Motor neuron (in vitro differentiated cells): ENCODE results near the gene ZDBF2. TPM values are rescaled to one million over a fixed set of nuclear protein-coding genes. Genes with fewer than 3 reads are reported as not detected.
"Not testable (repeated sequence)": the region's sequence is repeated elsewhere in the genome, so short reads cannot be mapped to it uniquely, and the experiment has no call there.

Experiments
- ATAC-seq, 8 experiments: fragments of 200-7000 bp; cut with Tn5 transposase; replicated peaks in 6 of 8; 2 replicates each; pipeline ENCODE4 v1.8.0; 2021; ENCODE audit warnings: mild to moderate bottlenecking in 8 of 8, moderate library complexity in 8 of 8
- H3K27ac ChIP-seq, 2 donors: fragments of 250-450 bp; sonication (Bioruptor Pico); 2 replicates each; pipeline ENCODE4 v1.9.0; 2021; ENCODE audit warnings: antibody characterized with exemption in 2 of 2, mild to moderate bottlenecking in 2 of 2, moderate library complexity in 1 of 2
- H3K4me1 ChIP-seq, 2 donors: fragments of 250-450 bp; sonication (Bioruptor Pico); replicated peaks in 1 of 2; 2 replicates each; pipeline ENCODE4 v1.6.1; 2021; ENCODE audit warnings: antibody characterized with exemption in 2 of 2, mild to moderate bottlenecking in 2 of 2, moderate library complexity in 1 of 2
- H3K4me3 ChIP-seq, 5 donors: fragments of 250-450 bp; sonication (Bioruptor Pico); 2 replicates each; pipeline ENCODE4 v1.9.0; 2021; ENCODE audit warnings: antibody characterized with exemption in 5 of 5, mild to moderate bottlenecking in 5 of 5, moderate library complexity in 4 of 5
- WGBS, 10 experiments: fragments of 450-650 bp; shearing (Covaris generic); methylation state at CpG; one replicate each; pipeline ENCODE4 v1.0.0; 2022; 5-methylcytosine and 5-hydroxymethylcytosine counted together
- in situ Hi-C, 9 experiments: fragments of 400-800 bp; cut with MboI; loops; one replicate each; pipeline ENCODE4 v1.15.0; 2021; ENCODE audit warnings: low sequenced_read_pairs in 9 of 9, low pct_unique_long_range_greater_than_20kb in 2 of 9; ENCODE audit not compliant: unreplicated experiment in 9 of 9
- total RNA-seq, 8 experiments: library from RNA; unstranded; fragments of 300-600 nt; gene quantifications; 2 replicates each; pipeline versions ENCODE4 v1.2.3 to v1.2.4, GENCODE V29; 2022

The ZDBF2 gene
- total RNA-seq, 8 experiments from 2014 or later: 10.7 to 52.4 (median 24.6) TPM

DNA sequence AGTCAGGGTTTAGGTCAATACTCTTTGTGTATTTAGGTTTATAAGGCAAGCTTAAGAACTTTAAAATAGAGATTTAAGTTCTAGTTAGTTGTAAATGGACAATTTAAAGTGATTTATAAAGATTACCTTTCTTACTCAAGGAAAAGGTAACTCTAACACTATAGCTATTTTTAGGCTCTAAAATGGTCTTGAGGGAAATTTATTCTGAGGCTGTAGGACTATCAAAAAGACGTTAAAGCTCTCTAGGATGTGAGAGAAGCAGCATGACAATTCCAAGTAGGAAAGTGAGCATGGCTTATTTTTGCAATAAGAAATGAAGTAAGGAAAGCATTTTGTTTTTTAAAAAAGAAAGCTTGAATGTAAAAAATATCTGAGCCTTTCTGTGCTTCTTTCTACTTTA is 78.1 kb downstream of the ZDBF2 start:
- H3K4me3 ChIP-seq: no peak overlapping the region
- 0 to 73% (median 43%) methylated on average over 1 of the region's 1 CpG; no CpG with 5 or more reads in 1 of the 10 experiments for WGBS, 10 experiments
- no peak for ATAC-seq
- in situ Hi-C loops: loop anchor here in 1 of 9 experiments (25.0 kb wide), 1 partner anchor 190 kb away; the partner anchor contains the start of genes EEF1B2 and NDUFS1
- H3K4me1 ChIP-seq: no peaks in the 10 kb centered on the region
- H3K27ac ChIP-seq: no peak overlapping the region

GRCh38 chr2:206353685-206354084 is 79.2 kb downstream of the ZDBF2 start:
- in situ Hi-C loops: loop anchor here in 1 of 9 experiments (25.0 kb wide), 1 partner anchor 191 kb away; the partner anchor contains the start of genes EEF1B2 and NDUFS1
- ATAC-seq: no peak
- H3K4me3 ChIP-seq: no peak overlapping the region
- H3K4me1 ChIP-seq: no peaks in the 10 kb centered on the region
- no peak overlapping the region for H3K27ac ChIP-seq
- WGBS, 10 experiments: 60 to 100% (median 100%) methylated on average over 1 of the region's 1 CpG; no CpG with 5 or more reads in 4 of the 10 experiments

- ATAC-seq: no peak
- no peak overlapping the region for H3K27ac ChIP-seq
- in situ Hi-C loops: loop anchor here in 1 of 9 experiments (25.0 kb wide), 1 partner anchor 192 kb away; the partner anchor contains the start of genes EEF1B2 and NDUFS1
- H3K4me1 ChIP-seq: no peaks in the 10 kb centered on the region
- 21 to 100% (median 92%) methylated on average over 1 to 6 of the region's 6 CpGs; no CpG with 5 or more reads in 1 of the 10 experiments for WGBS, 10 experiments
- H3K4me3 ChIP-seq: no peak overlapping the region
These were observed 79.7 kb downstream of the ZDBF2 start for GRCh38 chr2:206354129-206354528.

DNA sequence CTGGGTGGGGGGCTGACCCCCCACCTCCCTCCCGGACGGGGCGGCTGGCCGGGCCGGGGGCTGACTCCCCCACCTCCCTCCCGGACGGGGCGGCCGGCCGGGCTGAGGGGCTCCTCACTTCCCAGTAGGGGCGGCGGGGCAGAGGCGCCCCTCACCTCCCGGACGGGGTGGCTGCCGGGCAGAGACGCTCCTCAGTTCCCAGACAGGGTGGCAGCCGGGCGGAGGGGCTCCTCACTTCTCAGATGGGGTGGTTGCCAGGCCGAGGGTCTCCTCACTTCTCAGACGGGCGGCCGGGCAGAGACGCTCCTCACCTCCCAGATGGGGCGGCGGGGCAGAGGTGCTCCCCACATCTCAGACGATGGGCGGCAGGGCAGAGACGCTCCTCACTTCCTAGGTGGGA is 82.4 kb downstream of the ZDBF2 start:
- in situ Hi-C loops: loop anchor here in 1 of 9 experiments (25.0 kb wide), 1 partner anchor 195 kb away; the partner anchor contains the start of genes EEF1B2 and NDUFS1
- H3K4me3 ChIP-seq, H3K4me1 ChIP-seq, H3K27ac ChIP-seq, ATAC-seq: not testable (repeated sequence)
- WGBS, 10 experiments: no CpG with 5 or more reads among the region's 29 CpGs

- not testable (repeated sequence) for H3K4me1 ChIP-seq, ATAC-seq, H3K27ac ChIP-seq, H3K4me3 ChIP-seq
- WGBS, 10 experiments: 46 to 100% (median 92%) methylated on average over 1 to 4 of the region's 5 CpGs; no CpG with 5 or more reads in 6 of the 10 experiments
- in situ Hi-C loops: loop anchor here in 1 of 9 experiments (25.0 kb wide), 1 partner anchor 199 kb away; the partner anchor contains the start of genes EEF1B2 and NDUFS1
These were observed 86.4 kb downstream of the ZDBF2 start for GRCh38 chr2:206360840-206361239.

DNA sequence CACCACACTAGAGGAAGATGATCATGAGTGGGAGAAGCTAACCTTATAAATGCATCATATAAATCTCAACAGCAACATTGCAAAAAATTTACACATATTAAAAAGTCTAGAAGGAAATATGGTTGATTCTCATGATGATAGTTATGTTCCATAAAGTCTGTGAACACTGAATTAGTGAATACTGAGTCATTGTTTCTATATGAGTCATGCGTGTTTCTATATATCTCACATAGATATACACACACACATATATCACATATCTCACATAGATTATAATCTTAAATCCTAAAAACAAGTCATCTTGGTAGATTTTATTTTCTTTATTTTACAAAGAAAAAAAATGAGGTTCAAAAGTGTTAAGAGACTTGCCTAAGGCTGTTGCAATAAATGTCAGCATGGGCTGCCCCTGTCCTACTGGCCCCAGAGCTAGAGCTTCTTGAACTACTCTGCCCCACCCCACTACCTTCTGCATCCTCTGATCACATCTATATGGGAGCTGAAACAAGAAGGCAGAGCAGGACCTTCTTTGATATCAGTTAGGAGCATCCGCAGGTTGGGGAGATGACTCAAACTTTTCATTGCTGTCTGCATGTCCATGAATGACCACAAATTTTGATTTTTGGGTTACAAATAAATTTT is 87.1 kb downstream of the ZDBF2 start:
- in situ Hi-C loops: loop anchor here in 1 of 9 experiments (25.0 kb wide), 1 partner anchor 199 kb away; the partner anchor contains the start of genes EEF1B2 and NDUFS1
- Histone ChIP-seq H3K4me1 (no peaks in the 10 kb centered on the region), H3K27ac (no peak overlapping the region), H3K4me3 (no peak overlapping the region)
- ATAC-seq: no peak
- WGBS, 10 experiments: 17 to 100% (median 86%) methylated on average over 1 to 2 of the region's 2 CpGs; no CpG with 5 or more reads in 1 of the 10 experiments

Other genes starting within 250 kb of the ZDBF2 start
- 10 to 100 TPM in 4 of 8 experiments, 1 to 10 TPM in 4; 5.8 to 15.3 (median 10.7) TPM for gene INO80D, start 188.5 kb upstream of the ZDBF2 start, total RNA-seq
- gene NDUFS1, start 115.2 kb upstream of the ZDBF2 start, total RNA-seq: 100 to 1,000 TPM in 1 of 8 experiments, 10 to 100 TPM in 7; 64.0 to 108 (median 75.8) TPM
- gene EEF1B2, start 114.8 kb upstream of the ZDBF2 start, total RNA-seq: 1,000 to 10,000 TPM in 1 of 8 experiments, 100 to 1,000 TPM in 7; 478 to 1,273 (median 734) TPM
- gene ADAM23, start 168.9 kb downstream of the ZDBF2 start, total RNA-seq: 10 to 100 TPM in 7 of 8 experiments, 1 to 10 TPM in 1; 3.2 to 44.4 (median 16.6) TPM